Middle frontal gyrus (tissue), 1 donor: ENCODE results near the gene FITM2.

Source experiments
- DNase-seq: peaks from one replicate; pipeline ENCODE4 v3.0.0-alpha.2; 2015; ENCODE audit warnings: low spot score; ENCODE audit errors: extremely low spot score

Gene FITM2

GRCh38 chr20:44282192-44282591, 28.8 kb downstream of the FITM2 start:
- no peak for DNase-seq

GRCh38 chr20:44280387-44280786, 30.6 kb downstream of the FITM2 start:
- no peak for DNase-seq

- DNase-seq, result no peak
Measured at GRCh38 chr20:44279228-44279627, 31.8 kb downstream of the FITM2 start.

- DNase-seq, result no peak
Measured at GRCh38 chr20:44274303-44275017, 36.5 kb downstream of the FITM2 start.

GRCh38 chr20:44273231-44274215, 37.5 kb downstream of the FITM2 start:
- no peak for DNase-seq

- no peak for DNase-seq
Measured at GRCh38 chr20:44271915-44272663, 38.9 kb downstream of the FITM2 start.

- no peak for DNase-seq
Measured at GRCh38 chr20:44268802-44269201, 42.2 kb downstream of the FITM2 start.

- DNase-seq, result no peak
Measured at GRCh38 chr20:44264287-44264686, 46.7 kb downstream of the FITM2 start.

- DNase-seq, result no peak
Measured at GRCh38 chr20:44258226-44258890, 52.6 kb downstream of the FITM2 start.

GRCh38 chr20:44256961-44257360, 54.0 kb downstream of the FITM2 start:
- DNase-seq, result no peak

- DNase-seq, result no peak
Measured at GRCh38 chr20:44255942-44256341, 55.1 kb downstream of the FITM2 start.

GRCh38 chr20:44254073-44254472, 56.9 kb downstream of the FITM2 start:
- DNase-seq, result no peak

GRCh38 chr20:44253528-44253927, 57.5 kb downstream of the FITM2 start:
- no peak for DNase-seq
